IPS-20b (cell line): Measurements from ENCODE around the gene ACR.

ENCODE experiments used
- H3K27ac ChIP-seq: one replicate; pipeline ENCODE4 v1.5.1; 2013; ENCODE audit warnings: low read length
- H3K27me3 ChIP-seq: 2 replicates; pipeline ENCODE4 v1.6.1; 2013; ENCODE audit warnings: mild to moderate bottlenecking, low read length, inconsistent platforms; ENCODE audit not compliant: insufficient read depth
- H3K36me3 ChIP-seq: 2 replicates; pipeline ENCODE4 v1.6.1; 2013; ENCODE audit warnings: low read depth, mild to moderate bottlenecking, inconsistent platforms, low read length, moderate library complexity; ENCODE audit not compliant: insufficient read depth
- H3K4me1 ChIP-seq: 2 replicates; pipeline ENCODE4 v1.6.1; 2013; ENCODE audit warnings: mild to moderate bottlenecking, control low read depth, inconsistent platforms, low read length, moderate library complexity; ENCODE audit not compliant: insufficient read depth
- H3K4me3 ChIP-seq: 2 replicates; pipeline ENCODE4 v1.5.1; 2013; ENCODE audit warnings: mild to moderate bottlenecking, low read length, inconsistent platforms
- H3K9ac ChIP-seq: 2 replicates; pipeline ENCODE4 v1.6.1; 2013; ENCODE audit warnings: low read depth, mild to moderate bottlenecking, inconsistent platforms, low read length, moderate library complexity
- H3K9me3 ChIP-seq: 2 replicates; pipeline ENCODE4 v1.6.1; 2013; ENCODE audit warnings: mild to moderate bottlenecking, low read depth, low read length, inconsistent platforms; ENCODE audit not compliant: insufficient read depth

Gene ACR

DNA sequence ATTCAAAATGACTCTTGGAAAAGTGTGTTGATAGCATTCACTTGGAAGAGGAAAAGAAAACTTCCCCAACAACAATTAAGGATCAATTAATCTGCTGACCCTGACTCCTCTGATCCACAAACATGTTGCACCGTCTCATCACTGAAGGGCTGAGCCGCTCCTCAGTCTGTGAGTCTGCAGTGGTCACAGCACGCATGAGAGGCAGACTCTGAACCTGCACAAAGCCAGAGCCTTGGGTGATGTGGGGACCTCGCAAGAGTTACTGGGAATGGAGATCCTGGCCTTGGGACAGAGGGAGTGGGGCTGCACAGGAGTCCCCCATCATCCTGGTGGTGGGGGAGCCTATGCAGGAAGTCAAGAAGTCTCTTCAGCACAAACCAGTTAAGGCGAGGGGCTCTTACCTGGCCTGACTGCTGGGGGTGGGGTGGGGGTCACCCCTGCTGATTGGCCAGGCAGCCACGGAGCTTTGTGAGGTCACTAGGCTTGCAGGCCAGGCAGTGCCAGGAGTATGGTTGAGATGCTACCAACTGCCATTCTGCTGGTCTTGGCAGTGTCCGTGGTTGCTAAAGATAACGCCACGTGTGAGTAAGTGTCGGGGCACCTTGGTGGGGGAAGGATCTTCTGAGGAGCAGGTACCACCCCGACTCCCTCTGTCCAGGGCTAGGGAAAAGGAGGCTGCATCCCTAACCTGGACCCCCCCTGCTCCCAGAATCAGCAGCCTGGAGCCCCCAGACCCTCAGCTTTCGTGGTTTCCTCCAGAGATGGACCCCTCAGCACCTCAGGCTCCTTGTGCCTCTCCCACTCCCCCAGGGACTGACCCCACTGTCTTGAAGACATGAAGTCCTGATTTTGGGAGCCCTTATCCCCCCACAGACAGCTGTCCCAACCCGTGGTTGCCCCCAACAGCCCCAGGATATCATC is at the start of gene ACR:
Gene ACR (plus strand): TSS at position 477 of the 921 bp plus-strand sequence. CDS start 32 bp downstream, at position 509.
- H3K9me3 ChIP-seq, result no peaks in the 10 kb centered on the region
- no peak within 1 kb of the TSS for H3K9ac ChIP-seq
- no peaks in the 10 kb centered on the region for H3K36me3 ChIP-seq
- no peak within 1 kb of the TSS for H3K4me3 ChIP-seq
- H3K27me3 ChIP-seq, result peaks cover 77% of the 10 kb centered on the region
- no peaks in the 10 kb centered on the region for H3K4me1 ChIP-seq
- no peak within 1 kb of the TSS for H3K27ac ChIP-seq

DNA sequence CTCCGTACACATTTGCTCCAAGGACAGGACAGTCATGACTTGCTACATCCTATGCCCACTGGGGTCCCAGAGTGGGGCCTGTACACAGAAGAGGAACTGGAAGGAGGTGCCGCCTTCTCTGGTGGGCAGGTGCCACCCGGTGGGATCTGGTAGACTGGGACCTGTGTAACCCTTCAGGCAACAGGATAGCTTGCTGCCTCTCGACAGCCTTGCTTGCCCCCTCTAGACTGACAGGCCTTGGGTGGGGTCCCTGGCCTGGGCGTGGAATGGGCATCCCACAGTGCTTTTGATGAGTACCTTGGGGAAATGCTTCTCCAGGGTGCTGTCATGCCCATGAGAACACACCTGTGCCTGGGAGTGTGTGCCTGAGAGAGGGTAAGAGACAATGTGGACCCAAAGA is 49.6 kb upstream of the ACR start:
- H3K36me3 ChIP-seq, result no peaks in the 10 kb centered on the region
- no peaks in the 10 kb centered on the region for H3K9me3 ChIP-seq
- no peak overlapping the region for H3K27ac ChIP-seq
- no peaks in the 10 kb centered on the region for H3K4me1 ChIP-seq
- H3K4me3 ChIP-seq, result no peak overlapping the region
- no peaks in the 10 kb centered on the region for H3K27me3 ChIP-seq
- H3K9ac ChIP-seq, result no peak overlapping the region

DNA sequence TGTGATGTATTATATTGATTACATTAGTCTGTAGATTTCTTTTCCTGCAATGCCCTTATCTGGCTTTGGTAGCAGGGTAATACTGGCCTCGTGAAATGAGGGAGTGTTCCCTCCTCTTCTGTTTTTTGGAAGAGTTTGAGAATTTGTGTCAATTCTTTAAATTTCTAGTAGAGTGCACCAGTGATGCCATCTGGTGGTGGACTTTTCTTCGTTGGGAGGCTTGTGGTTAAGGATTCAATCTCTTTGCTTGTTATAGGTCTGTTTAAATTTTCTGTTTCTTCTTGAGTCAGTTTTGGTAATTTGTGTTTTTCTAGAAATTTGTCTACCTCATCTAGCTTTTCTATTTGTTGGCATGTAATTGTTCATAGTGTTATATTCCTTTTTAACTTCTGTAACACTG is 46.5 kb upstream of the ACR start:
- Histone ChIP-seq H3K36me3 (no peaks in the 10 kb centered on the region), H3K9me3 (no peaks in the 10 kb centered on the region), H3K4me1 (no peaks in the 10 kb centered on the region), H3K27ac (no peak overlapping the region), H3K27me3 (no peaks in the 10 kb centered on the region; the same call in 1 of the 2 replicates), H3K9ac (no peak overlapping the region), H3K4me3 (no peak overlapping the region)

DNA sequence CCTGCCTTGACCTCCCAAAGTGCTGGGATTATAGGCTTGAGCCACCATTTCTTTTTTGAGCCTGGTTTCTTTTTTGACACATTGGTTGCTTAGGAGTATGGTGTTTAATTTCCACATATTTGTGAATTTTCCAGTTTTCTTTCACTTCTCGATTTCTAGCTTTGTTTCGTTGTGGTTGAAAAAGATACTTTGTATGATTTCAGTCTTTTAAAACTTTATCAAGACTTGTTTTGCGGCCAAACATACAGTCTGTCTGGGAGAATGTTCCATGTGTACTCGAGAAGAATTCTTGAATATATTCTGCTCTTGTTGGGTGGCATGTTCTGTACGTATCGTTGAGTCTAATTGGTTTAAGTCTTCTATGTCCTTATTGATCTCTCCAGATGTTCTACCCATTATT is 44.5 kb upstream of the ACR start:
- no peaks in the 10 kb centered on the region for H3K9me3 ChIP-seq
- H3K27ac ChIP-seq, result no peak overlapping the region
- H3K4me1 ChIP-seq, result no peaks in the 10 kb centered on the region
- peaks cover 13% of the 10 kb centered on the region for H3K27me3 ChIP-seq
- H3K36me3 ChIP-seq, result no peaks in the 10 kb centered on the region
- no peak overlapping the region for H3K9ac ChIP-seq
- no peak overlapping the region for H3K4me3 ChIP-seq

DNA sequence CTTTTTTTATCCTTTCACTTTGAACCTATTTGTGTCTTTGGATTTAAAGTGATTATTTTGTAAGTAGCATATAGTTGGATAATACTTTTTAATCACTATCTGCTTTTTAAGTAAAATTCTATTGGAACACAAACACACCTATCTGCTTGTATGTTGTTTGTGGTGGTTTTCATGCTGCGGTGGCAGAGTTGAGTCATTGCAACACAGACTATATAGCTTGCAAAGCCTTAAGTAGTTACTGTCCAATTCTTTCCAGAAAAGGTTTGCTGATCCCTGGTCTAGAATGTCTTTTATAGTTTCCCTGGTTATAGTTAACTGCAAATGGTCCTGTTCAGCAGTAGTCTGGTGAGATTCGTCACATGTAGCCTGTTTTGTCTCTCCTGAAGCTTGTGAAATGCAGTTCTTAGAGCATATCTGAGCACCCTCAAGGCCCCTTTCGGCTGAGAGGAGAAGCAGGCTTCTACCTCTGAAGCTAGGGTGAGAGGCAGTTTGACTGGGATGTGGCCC is 43.9 kb upstream of the ACR start:
- Histone ChIP-seq H3K36me3 (no peaks in the 10 kb centered on the region), H3K4me1 (no peaks in the 10 kb centered on the region), H3K27ac (no peak overlapping the region), H3K27me3 (peaks cover 20% of the 10 kb centered on the region), H3K9me3 (no peaks in the 10 kb centered on the region), H3K4me3 (no peak overlapping the region), H3K9ac (no peak overlapping the region)

DNA sequence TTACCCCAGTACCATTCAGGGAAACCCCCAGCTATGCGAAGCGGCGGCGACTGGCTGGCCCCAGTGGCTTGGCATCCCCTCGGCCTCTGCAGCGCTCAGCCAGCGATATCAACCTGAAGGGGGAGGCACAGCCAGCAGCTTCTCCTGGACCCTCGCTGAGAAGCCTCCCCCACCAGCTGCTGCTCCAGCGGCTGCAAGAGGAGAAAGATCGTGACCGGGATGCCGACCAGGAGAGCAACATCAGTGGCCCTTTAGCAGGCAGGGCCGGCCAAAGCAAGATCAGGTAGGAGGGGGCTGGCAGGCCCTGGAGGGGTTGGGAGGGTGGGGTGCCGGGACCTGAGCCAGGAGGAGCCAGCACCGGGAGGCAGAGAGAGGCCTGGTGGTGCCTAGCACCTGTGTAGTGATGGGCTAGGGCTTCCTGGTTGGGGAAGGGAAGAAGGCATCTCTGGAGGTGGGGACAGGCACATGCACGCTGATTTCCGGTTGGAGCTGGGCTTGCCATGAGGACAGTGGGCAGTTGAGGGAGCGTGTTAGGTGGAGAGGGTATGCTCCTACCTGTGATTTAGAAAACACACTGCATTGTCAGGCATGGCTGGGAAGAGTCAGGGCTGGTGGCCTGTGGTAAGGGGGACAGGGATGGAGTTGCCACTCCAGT is 43.1 kb upstream of the ACR start:
- no peak overlapping the region for H3K27ac ChIP-seq
- no peak overlapping the region for H3K4me3 ChIP-seq
- no peaks in the 10 kb centered on the region for H3K9me3 ChIP-seq
- H3K27me3 ChIP-seq, result peaks cover 27% of the 10 kb centered on the region
- no peaks in the 10 kb centered on the region for H3K36me3 ChIP-seq
- no peak overlapping the region for H3K9ac ChIP-seq
- H3K4me1 ChIP-seq, result no peaks in the 10 kb centered on the region

DNA sequence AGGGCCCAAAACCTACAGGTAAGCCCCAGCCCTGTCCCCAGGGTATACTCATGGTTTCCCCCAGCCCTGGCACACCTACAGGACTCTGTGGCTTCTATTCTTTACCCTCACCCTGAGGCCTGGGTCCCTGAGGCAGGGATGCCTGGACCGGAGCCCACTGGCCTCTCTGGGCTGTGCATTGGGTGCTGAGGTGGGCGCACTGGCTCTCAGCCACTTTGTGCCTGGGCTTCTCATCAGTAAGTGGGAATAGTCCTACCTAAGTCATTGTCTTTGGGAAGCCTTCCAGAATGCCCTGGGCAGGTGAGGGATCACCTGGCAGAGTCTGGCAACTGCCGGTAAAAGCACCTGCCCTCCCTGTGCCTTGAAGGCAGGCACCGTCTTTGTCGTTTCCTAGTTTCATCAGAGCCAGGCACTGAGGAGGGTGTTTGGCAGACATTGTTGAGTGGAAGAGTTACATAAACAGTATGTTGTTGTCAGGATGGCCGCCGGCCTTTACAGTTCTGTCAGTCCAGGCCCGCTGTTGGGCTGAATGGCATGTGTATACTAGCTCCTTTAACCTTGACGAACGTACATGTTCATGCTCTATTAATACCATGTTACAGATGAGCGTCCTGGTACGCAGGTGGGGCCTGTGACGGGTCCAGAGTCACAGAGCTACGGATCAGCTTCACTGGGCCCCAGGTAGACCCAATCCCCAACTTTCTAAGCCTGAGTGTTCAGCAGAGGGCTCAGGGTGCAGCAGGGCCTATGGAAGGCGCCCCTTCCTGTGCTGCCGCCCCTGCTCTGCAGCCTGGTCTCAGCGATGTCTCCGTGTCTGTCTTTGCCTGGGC is 42.4 kb upstream of the ACR start:
- Histone ChIP-seq H3K27me3 (peaks cover 27% of the 10 kb centered on the region), H3K9me3 (no peaks in the 10 kb centered on the region), H3K4me1 (no peaks in the 10 kb centered on the region), H3K9ac (no peak overlapping the region), H3K4me3 (no peak overlapping the region), H3K27ac (no peak overlapping the region), H3K36me3 (no peaks in the 10 kb centered on the region)

DNA sequence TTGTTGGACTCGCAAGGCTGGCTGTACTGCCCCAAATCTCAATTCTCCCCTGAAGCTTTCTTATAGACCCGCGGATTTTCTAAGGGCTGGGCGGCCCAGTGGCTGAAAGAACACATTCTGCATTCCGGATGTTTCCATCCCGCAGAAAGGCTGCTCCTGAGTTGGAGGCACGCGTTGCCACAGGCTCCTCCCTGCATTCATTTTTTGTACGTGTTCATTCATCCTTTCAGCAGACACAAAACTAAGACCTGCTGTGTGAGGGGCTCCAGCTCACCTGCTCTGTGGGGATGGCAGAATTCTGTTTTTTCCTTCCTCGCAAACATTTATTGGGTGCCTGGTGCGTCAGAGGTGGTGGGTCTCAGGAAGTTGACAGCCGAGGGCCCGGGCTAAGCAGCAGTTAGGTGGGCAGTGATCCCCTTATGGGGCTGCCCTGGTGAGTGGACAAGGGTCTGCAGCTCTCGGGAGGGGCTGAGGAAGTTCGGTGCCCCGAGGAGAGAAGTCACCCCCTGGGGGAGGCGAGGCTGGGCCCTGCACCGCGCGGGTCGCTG is 41.7 kb upstream of the ACR start:
- Histone ChIP-seq H3K9me3 (no peaks in the 10 kb centered on the region), H3K4me3 (no peak overlapping the region), H3K4me1 (no peaks in the 10 kb centered on the region), H3K27ac (no peak overlapping the region), H3K27me3 (peaks cover 27% of the 10 kb centered on the region), H3K36me3 (no peaks in the 10 kb centered on the region), H3K9ac (no peak overlapping the region)

DNA sequence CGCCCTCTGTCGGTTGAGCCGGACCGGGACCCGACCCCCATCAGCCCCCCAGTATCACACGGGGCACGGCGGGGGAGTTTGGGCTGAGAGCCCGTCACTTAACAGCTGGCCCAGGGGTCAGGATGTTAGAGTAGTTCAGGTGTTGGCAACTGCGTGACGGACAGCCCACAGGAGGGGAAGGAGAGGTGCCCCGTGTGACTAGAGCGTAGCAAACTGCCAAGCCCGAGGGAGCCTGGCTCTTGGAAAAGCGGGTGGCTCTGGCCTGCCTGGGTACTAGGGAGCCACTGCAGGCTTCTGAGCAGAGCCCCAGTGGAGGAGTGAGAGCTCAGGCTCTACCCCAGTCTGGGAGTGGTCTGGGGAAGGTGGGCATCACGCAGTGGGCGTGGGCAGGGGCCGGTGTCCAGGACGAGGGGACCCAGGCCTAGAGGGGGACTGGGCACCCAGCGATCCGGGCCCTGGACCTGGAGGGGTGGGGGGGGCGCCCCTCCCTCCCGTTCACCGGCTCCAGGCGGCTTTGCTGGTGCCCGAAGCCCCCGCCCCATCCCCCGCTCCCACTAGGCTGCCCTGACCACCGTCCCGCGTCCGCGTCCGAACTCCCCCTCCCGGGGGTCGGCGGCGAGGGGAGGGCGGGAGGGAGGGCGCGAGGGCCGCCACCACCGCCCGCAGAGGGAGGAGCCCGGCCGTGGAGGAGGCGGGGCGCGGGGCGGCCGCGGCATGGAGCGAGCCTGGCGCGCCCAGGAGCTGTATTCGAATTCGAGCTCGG is 41.0 kb upstream of the ACR start:
- Histone ChIP-seq H3K9ac (no peak overlapping the region), H3K9me3 (no peaks in the 10 kb centered on the region), H3K4me1 (no peaks in the 10 kb centered on the region), H3K27ac (no peak overlapping the region), H3K36me3 (no peaks in the 10 kb centered on the region), H3K27me3 (peaks cover 27% of the 10 kb centered on the region), H3K4me3 (peak overlapping the region; percentile 55; the same call in 1 of the 2 replicates)

DNA sequence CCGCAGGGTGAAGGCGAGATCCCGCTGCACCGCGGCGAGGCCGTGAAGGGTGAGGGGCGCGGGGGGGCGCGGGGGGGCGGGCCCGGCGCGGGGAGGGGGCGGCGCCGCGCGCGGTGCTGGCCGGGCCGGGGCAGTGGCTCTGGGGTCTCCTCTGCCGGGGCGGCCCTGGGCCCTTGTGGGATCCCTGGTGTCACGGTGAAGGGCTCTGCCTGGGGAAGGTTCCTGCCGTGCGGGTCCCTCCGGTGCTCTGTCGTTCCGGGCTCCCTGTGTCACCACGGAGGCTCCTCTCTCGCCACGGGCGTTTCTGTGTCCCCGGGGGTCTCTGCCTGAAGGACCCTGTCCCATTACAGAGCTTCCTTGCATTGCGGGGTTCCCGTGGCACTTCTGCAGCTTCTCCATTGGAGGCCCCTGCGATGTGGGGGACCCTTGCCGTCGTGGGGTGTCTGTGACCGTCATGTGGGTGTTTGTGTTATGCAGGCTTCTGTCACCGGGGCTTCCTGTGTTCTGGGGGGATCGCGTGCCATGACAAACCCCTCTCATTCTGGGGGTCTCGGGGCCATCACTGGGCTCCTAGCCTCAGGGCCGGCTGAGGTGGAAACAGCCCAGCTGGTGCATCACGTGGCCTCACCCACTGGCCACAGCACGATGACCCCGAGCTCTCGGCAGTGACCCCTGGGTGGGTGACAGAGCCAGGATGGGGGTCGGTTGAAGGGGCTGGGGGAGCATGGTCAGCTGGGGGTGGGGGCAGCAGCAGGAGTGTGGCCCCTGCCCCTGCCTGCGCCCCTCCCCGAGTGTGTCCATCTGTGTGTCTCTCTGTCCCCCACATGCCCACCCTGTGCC is 40.1 kb upstream of the ACR start:
- peak overlapping the region; percentile 49; the same call in 1 of the 2 replicates for H3K4me3 ChIP-seq
- no peaks in the 10 kb centered on the region for H3K4me1 ChIP-seq
- H3K36me3 ChIP-seq, result no peaks in the 10 kb centered on the region
- H3K27me3 ChIP-seq, result peaks cover 27% of the 10 kb centered on the region
- no peak overlapping the region for H3K9ac ChIP-seq
- no peaks in the 10 kb centered on the region for H3K9me3 ChIP-seq
- no peak overlapping the region for H3K27ac ChIP-seq
